ENCODE data around the gene ARHGEF19. TPM values are rescaled to one million over a fixed set of nuclear protein-coding genes. Genes with fewer than 3 reads are reported as not detected.

Gene ARHGEF19
- total and polyA plus RNA-seq, 9 of the 15 experiments (the other 6 are each of a cell fraction or from before 2014, with no cell fraction given): 0.73 to 21.0 (median 5.2) TPM

DNA sequence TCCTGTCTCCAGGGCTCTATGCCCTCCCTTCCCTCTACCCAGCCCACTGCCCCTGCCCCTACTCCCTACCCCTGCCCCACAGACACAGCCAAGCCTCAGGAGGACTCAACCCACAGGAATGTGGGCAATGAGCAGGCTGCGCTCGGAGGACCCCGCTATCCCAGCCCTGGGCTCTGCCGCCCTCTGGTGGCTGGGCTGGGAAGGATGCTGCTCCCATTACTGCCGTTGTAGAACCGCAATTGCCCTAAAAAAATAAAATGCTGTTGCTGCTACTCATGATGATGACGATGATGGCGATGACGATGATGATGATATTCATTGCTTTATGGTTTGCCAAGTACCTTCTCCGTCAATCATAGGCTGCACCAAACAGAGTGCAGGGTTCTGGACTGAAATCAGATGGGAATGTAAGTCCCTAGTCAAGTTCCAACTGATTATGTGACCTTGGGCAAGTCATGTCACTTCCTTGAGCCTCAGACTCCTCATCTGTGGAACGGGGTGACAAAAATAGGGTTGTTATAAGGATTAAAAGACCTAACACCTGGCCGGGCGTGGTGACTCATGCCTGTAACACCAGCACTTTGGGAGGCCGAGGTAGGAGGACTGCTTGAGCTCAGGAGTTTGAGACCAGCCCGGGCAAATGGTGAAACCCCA, 24.6 kb downstream of the ARHGEF19 start (continued):
- TF ChIP-seq, protein P1, sequence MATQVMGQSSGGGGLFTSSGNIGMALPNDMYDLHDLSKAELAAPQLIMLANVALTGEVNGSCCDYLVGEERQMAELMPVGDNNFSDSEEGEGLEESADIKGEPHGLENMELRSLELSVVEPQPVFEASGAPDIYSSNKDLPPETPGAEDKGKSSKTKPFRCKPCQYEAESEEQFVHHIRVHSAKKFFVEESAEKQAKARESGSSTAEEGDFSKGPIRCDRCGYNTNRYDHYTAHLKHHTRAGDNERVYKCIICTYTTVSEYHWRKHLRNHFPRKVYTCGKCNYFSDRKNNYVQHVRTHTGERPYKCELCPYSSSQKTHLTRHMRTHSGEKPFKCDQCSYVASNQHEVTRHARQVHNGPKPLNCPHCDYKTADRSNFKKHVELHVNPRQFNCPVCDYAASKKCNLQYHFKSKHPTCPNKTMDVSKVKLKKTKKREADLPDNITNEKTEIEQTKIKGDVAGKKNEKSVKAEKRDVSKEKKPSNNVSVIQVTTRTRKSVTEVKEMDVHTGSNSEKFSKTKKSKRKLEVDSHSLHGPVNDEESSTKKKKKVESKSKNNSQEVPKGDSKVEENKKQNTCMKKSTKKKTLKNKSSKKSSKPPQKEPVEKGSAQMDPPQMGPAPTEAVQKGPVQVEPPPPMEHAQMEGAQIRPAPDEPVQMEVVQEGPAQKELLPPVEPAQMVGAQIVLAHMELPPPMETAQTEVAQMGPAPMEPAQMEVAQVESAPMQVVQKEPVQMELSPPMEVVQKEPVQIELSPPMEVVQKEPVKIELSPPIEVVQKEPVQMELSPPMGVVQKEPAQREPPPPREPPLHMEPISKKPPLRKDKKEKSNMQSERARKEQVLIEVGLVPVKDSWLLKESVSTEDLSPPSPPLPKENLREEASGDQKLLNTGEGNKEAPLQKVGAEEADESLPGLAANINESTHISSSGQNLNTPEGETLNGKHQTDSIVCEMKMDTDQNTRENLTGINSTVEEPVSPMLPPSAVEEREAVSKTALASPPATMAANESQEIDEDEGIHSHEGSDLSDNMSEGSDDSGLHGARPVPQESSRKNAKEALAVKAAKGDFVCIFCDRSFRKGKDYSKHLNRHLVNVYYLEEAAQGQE (IDR thresholded peaks at IDR 0.05; ENCODE audit: borderline replicate concordance): peak; percentile 98
- TF ChIP-seq, protein P1 (CRISPR knock-in tag; IDR thresholded peaks at IDR 0.05; ENCODE audit: low read depth): no peak
- TF ChIP-seq, protein P2, sequence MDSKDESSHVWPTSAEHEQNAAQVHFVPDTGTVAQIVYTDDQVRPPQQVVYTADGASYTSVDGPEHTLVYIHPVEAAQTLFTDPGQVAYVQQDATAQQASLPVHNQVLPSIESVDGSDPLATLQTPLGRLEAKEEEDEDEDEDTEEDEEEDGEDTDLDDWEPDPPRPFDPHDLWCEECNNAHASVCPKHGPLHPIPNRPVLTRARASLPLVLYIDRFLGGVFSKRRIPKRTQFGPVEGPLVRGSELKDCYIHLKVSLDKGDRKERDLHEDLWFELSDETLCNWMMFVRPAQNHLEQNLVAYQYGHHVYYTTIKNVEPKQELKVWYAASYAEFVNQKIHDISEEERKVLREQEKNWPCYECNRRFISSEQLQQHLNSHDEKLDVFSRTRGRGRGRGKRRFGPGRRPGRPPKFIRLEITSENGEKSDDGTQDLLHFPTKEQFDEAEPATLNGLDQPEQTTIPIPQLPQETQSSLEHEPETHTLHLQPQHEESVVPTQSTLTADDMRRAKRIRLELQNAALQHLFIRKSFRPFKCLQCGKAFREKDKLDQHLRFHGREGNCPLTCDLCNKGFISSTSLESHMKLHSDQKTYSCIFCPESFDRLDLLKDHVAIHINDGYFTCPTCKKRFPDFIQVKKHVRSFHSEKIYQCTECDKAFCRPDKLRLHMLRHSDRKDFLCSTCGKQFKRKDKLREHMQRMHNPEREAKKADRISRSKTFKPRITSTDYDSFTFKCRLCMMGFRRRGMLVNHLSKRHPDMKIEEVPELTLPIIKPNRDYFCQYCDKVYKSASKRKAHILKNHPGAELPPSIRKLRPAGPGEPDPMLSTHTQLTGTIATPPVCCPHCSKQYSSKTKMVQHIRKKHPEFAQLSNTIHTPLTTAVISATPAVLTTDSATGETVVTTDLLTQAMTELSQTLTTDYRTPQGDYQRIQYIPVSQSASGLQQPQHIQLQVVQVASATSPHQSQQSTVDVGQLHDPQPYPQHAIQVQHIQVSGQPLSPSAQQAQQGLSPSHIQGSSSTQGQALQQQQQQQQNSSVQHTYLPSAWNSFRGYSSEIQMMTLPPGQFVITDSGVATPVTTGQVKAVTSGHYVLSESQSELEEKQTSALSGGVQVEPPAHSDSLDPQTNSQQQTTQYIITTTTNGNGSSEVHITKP (IDR thresholded peaks at IDR 0.05; ENCODE audit: partially characterized antibody): peak; percentile 15
- TF ChIP-seq SMC3 (conservative IDR thresholded peaks at IDR 0.05; ENCODE audit: insufficient read depth, low read depth, low read length) (peak; percentile 100), ZNF75A (CRISPR knock-in tag; IDR thresholded peaks at IDR 0.05) (no peak), NFIC (IDR thresholded peaks at IDR 0.05) (peak; percentile 28; the same call in 1 of the 2 replicates), ZNF695 (CRISPR knock-in tag; IDR thresholded peaks at IDR 0.05) (0 out of 2 replicates have a peak, but pooled peaks have one; percentile 9), ZBTB7A (IDR thresholded peaks at IDR 0.05; ENCODE audit: borderline replicate concordance, control insufficient read depth, low read depth, low read length) (peak; percentile 78; the same call in 1 of the 2 replicates), CCNT2 (IDR thresholded peaks at IDR 0.05; ENCODE audit: borderline replicate concordance, extremely low read depth, insufficient read length, low read depth, low read length) (no peak), SMAD4 (CRISPR knock-in tag; conservative IDR thresholded peaks at IDR 0.05) (peak; percentile 33; the same call in 1 of the 2 replicates)
- TF ChIP-seq, protein P3, sequence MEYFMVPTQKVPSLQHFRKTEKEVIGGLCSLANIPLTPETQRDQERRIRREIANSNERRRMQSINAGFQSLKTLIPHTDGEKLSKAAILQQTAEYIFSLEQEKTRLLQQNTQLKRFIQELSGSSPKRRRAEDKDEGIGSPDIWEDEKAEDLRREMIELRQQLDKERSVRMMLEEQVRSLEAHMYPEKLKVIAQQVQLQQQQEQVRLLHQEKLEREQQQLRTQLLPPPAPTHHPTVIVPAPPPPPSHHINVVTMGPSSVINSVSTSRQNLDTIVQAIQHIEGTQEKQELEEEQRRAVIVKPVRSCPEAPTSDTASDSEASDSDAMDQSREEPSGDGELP (CRISPR knock-in tag; IDR thresholded peaks at IDR 0.05; ENCODE audit: borderline replicate concordance): peak; percentile 66; the same call in 1 of the 2 replicates
- TF ChIP-seq, protein P4, sequence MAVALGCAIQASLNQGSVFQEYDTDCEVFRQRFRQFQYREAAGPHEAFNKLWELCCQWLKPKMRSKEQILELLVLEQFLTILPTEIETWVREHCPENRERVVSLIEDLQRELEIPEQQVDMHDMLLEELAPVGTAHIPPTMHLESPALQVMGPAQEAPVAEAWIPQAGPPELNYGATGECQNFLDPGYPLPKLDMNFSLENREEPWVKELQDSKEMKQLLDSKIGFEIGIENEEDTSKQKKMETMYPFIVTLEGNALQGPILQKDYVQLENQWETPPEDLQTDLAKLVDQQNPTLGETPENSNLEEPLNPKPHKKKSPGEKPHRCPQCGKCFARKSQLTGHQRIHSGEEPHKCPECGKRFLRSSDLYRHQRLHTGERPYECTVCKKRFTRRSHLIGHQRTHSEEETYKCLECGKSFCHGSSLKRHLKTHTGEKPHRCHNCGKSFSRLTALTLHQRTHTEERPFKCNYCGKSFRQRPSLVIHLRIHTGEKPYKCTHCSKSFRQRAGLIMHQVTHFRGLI (CRISPR knock-in tag; IDR thresholded peaks at IDR 0.05): no peak

All from K562 (cell line).